ENCODE data around the gene HOXC10.
A peak's percentile ranks its signal among the peaks of the same experiment; 100 is the strongest.

Gene HOXC10

DNA sequence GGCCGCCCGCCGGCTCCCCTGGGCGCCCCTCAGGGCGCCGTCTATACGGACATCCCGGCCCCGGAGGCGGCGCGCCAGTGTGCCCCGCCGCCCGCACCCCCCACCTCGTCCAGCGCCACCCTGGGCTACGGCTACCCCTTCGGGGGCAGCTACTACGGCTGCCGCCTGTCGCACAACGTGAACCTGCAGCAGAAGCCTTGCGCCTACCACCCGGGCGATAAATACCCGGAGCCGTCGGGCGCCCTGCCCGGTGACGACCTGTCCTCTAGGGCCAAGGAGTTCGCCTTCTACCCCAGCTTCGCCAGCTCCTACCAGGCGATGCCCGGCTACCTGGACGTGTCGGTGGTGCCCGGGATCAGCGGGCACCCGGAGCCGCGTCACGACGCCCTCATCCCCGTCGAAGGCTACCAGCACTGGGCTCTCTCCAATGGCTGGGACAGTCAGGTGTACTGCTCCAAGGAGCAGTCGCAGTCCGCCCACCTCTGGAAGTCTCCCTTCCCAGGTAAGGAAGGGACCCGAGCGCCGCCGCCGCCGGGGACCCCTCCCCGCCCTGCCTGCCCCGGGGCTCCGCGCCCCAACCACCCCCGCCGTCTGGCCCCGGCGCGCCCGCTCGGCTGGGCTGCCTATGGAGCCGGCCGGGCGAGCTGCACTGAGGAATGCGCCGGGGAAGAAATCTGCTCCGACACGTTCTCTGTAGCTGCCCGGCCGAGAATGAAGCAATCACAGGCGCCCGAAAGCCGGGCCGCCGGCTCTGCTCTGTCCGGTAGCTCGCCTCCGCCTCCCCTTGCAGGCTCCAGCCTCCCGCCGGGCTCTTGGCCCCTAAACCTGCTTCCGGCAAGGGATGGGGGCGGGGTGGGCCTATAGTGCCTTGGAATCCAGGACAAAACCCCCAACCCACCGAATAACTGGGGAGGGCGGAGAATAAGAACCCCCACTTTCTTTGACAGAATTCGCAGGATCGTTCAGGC is 45.5 kb upstream of the HOXC10 start:
- peaks cover 10% of the 10 kb centered on the region for H3K4me1 Mint-ChIP-seq
- peaks cover 7% of the 10 kb centered on the region for H3K9me3 Mint-ChIP-seq
- H3K27me3 Mint-ChIP-seq (ENCODE audit: low read depth), result peaks cover 100% of the 10 kb centered on the region
- H3K27ac Mint-ChIP-seq, result no peak overlapping the region
- peak overlapping the region in 1 of 3 experiments; percentile 37 for H3K4me3 Mint-ChIP-seq
- H3K36me3 Mint-ChIP-seq (ENCODE audit: low read depth), result no peaks in the 10 kb centered on the region
- TF ChIP-seq, protein P1, sequence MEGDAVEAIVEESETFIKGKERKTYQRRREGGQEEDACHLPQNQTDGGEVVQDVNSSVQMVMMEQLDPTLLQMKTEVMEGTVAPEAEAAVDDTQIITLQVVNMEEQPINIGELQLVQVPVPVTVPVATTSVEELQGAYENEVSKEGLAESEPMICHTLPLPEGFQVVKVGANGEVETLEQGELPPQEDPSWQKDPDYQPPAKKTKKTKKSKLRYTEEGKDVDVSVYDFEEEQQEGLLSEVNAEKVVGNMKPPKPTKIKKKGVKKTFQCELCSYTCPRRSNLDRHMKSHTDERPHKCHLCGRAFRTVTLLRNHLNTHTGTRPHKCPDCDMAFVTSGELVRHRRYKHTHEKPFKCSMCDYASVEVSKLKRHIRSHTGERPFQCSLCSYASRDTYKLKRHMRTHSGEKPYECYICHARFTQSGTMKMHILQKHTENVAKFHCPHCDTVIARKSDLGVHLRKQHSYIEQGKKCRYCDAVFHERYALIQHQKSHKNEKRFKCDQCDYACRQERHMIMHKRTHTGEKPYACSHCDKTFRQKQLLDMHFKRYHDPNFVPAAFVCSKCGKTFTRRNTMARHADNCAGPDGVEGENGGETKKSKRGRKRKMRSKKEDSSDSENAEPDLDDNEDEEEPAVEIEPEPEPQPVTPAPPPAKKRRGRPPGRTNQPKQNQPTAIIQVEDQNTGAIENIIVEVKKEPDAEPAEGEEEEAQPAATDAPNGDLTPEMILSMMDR (IDR thresholded peaks at IDR 0.05; ENCODE audit: unreplicated experiment in 3 of 3), result no peak

- Mint-ChIP-seq H3K9me3 (peaks cover 7% of the 10 kb centered on the region), H3K27me3 (ENCODE audit: low read depth) (peaks cover 100% of the 10 kb centered on the region), H3K27ac (no peak overlapping the region), H3K4me3 (no peak overlapping the region), H3K36me3 (ENCODE audit: low read depth) (no peaks in the 10 kb centered on the region), H3K4me1 (peaks cover 3% of the 10 kb centered on the region)
- TF ChIP-seq, protein P1 (IDR thresholded peaks at IDR 0.05; ENCODE audit: unreplicated experiment in 3 of 3), result no peak
These were observed 44.4 kb upstream of the HOXC10 start for GRCh38 chr12:53940443-53941014.

DNA sequence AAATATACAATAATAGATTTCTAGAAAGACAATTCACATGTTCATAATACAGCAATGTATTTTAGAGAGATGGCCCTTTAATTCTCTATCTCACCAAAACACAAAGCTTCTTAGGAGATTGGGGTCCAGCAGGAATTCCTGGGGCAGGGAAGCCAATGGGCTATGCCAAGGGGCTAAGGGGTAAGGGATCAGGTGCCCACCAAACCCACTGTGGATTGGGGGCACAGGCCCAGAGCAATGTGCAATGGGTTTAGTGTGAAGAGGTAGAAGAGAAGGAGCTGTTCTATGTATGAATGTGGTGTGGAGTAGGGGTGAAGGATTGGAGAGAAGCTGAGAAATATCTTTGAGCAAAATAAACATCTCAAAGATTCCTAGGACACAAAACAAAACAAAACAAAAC is 43.8 kb upstream of the HOXC10 start:
- H3K4me3 Mint-ChIP-seq, result no peak overlapping the region
- peaks cover 7% of the 10 kb centered on the region for H3K9me3 Mint-ChIP-seq
- H3K27me3 Mint-ChIP-seq (ENCODE audit: low read depth), result peaks cover 100% of the 10 kb centered on the region

DNA sequence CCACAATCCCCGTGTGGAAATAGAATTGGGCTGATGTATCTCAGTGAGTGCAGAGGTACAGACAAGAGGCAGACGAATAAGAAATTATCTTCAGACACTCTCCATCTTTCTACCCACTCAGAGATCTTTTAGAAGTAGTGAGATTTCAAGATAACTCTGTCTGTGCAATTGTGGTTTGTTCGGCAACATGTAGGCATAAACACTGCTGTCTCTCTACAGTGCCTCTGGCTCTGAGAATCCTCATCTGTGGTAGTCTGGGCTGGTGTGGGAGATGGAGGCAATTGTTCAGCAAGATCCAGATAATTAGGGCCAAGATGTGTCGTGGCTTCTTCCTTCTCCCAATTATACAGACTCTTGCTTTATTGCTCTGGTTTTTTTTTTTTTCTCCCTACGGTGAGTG is 43.2 kb upstream of the HOXC10 start:
- H3K36me3 Mint-ChIP-seq (ENCODE audit: low read depth), result no peaks in the 10 kb centered on the region
- H3K27ac Mint-ChIP-seq, result no peak overlapping the region
- H3K4me3 Mint-ChIP-seq, result no peak overlapping the region
- peaks cover 100% of the 10 kb centered on the region for H3K27me3 Mint-ChIP-seq (ENCODE audit: low read depth)
- TF ChIP-seq, protein P1 (IDR thresholded peaks at IDR 0.05; ENCODE audit: unreplicated experiment in 3 of 3), result no peak
- no peaks in the 10 kb centered on the region for H3K4me1 Mint-ChIP-seq
- H3K9me3 Mint-ChIP-seq, result peaks cover 7% of the 10 kb centered on the region

More for the DNA sequence above, 43.8 kb upstream of the HOXC10 start:
- Mint-ChIP-seq H3K4me1 (no peaks in the 10 kb centered on the region), H3K27ac (no peak overlapping the region), H3K36me3 (ENCODE audit: low read depth) (no peaks in the 10 kb centered on the region)
- TF ChIP-seq, protein P1 (IDR thresholded peaks at IDR 0.05; ENCODE audit: unreplicated experiment in 3 of 3), result no peak

GRCh38 chr12:53942467-53942997 is 42.4 kb upstream of the HOXC10 start:
- Mint-ChIP-seq H3K27me3 (ENCODE audit: low read depth) (peaks cover 100% of the 10 kb centered on the region), H3K9me3 (peaks cover 7% of the 10 kb centered on the region), H3K27ac (no peak overlapping the region), H3K4me3 (no peak overlapping the region), H3K36me3 (ENCODE audit: low read depth) (no peaks in the 10 kb centered on the region), H3K4me1 (no peaks in the 10 kb centered on the region)
- TF ChIP-seq, protein P1 (IDR thresholded peaks at IDR 0.05; ENCODE audit: unreplicated experiment in 3 of 3), result no peak

Measured in nephron (organoid).